ENCODE measurements around the gene PPP1R13B. TPM values are rescaled to one million over a fixed set of nuclear protein-coding genes. Genes with fewer than 3 reads are reported as not detected.

Gene PPP1R13B
- total and polyA plus RNA-seq, 4 donors: 2.3 to 44.0 (median 15.8) TPM

- Histone ChIP-seq H3K9me3 (ENCODE audit: control insufficient read depth, low read length) (no peaks in the 10 kb centered on the region), H3K27me3 (ENCODE audit: control insufficient read depth in 1 of 2, insufficient read depth in 2 of 2, low read length in 1 of 2) (no peaks in the 10 kb centered on the region), H3K4me1 (ENCODE audit: control insufficient read depth in 1 of 2, insufficient read depth in 2 of 2, low read length in 2 of 2) (no peaks in the 10 kb centered on the region), H3K4me3 (ENCODE audit: low read length in 2 of 2) (no peak overlapping the region), H3K36me3 (ENCODE audit: control insufficient read depth in 1 of 2, insufficient read depth in 2 of 2, low read length in 1 of 2) (peaks cover 3% of the 10 kb centered on the region in 2 donors), H3K27ac (ENCODE audit: low read depth in 1 of 2, low read length in 2 of 2) (peak overlapping the region; percentile 58 to 86)
- 68 to 71% methylated on average over 22 of the region's 22 CpGs for WGBS, 2 donors
- ATAC-seq (ENCODE audit: low FRiP score) (no peak), DNase-seq (peak in 1 of 2 donors; percentile 62)
- intact Hi-C loops (cut with DNase I): no loop called here
These were observed 111.4 kb downstream of the PPP1R13B start for GRCh38 chr14:103735815-103736545.

- DNase-seq (peak in 1 of 2 donors; percentile 67), ATAC-seq (ENCODE audit: low FRiP score) (no peak)
- Histone ChIP-seq H3K36me3 (ENCODE audit: control insufficient read depth in 1 of 2, insufficient read depth in 2 of 2, low read length in 1 of 2) (peaks cover 3% of the 10 kb centered on the region in 2 donors), H3K4me3 (ENCODE audit: low read length in 2 of 2) (no peak overlapping the region), H3K27ac (ENCODE audit: low read depth in 1 of 2, low read length in 2 of 2) (peak overlapping the region in 1 of 2 donors; percentile 14), H3K27me3 (ENCODE audit: control insufficient read depth in 1 of 2, insufficient read depth in 2 of 2, low read length in 1 of 2) (no peaks in the 10 kb centered on the region), H3K9me3 (ENCODE audit: control insufficient read depth, low read length) (no peaks in the 10 kb centered on the region), H3K4me1 (ENCODE audit: control insufficient read depth in 1 of 2, insufficient read depth in 2 of 2, low read length in 2 of 2) (no peaks in the 10 kb centered on the region)
- WGBS, 2 donors: 16 to 18% methylated on average over 7 of the region's 7 CpGs
- intact Hi-C loops (cut with DNase I): no loop called here
These were observed 111.9 kb downstream of the PPP1R13B start for GRCh38 chr14:103735439-103735814.

- WGBS, 2 donors: 42 to 48% methylated on average over 12 of the region's 12 CpGs
- no peaks in the 10 kb centered on the region for H3K4me1 ChIP-seq (ENCODE audit: control insufficient read depth in 1 of 2, insufficient read depth in 2 of 2, low read length in 2 of 2)
- H3K36me3 ChIP-seq (ENCODE audit: control insufficient read depth in 1 of 2, insufficient read depth in 2 of 2, low read length in 1 of 2): peaks cover 3% of the 10 kb centered on the region in 2 donors
- ATAC-seq (ENCODE audit: low FRiP score) (no peak), DNase-seq (peak in 1 of 2 donors; percentile 59)
- intact Hi-C loops (cut with DNase I): no loop called here
- no peaks in the 10 kb centered on the region for H3K27me3 ChIP-seq (ENCODE audit: control insufficient read depth in 1 of 2, insufficient read depth in 2 of 2, low read length in 1 of 2)
- H3K27ac ChIP-seq (ENCODE audit: low read depth in 1 of 2, low read length in 2 of 2): peak overlapping the region in 1 of 2 donors; percentile 14
- no peaks in the 10 kb centered on the region for H3K9me3 ChIP-seq (ENCODE audit: control insufficient read depth, low read length)
- no peak overlapping the region for H3K4me3 ChIP-seq (ENCODE audit: low read length in 2 of 2)
These were observed 112.4 kb downstream of the PPP1R13B start for GRCh38 chr14:103735022-103735421.

- ATAC-seq (ENCODE audit: low FRiP score) (no peak), DNase-seq (peak in 1 of 2 donors; percentile 74)
- H3K27me3 ChIP-seq (ENCODE audit: control insufficient read depth in 1 of 2, insufficient read depth in 2 of 2, low read length in 1 of 2): no peaks in the 10 kb centered on the region
- intact Hi-C loops (cut with DNase I): no loop called here
- peaks cover 3% of the 10 kb centered on the region in 2 donors for H3K36me3 ChIP-seq (ENCODE audit: control insufficient read depth in 1 of 2, insufficient read depth in 2 of 2, low read length in 1 of 2)
- no peak overlapping the region for H3K4me3 ChIP-seq (ENCODE audit: low read length in 2 of 2)
- H3K4me1 ChIP-seq (ENCODE audit: control insufficient read depth in 1 of 2, insufficient read depth in 2 of 2, low read length in 2 of 2): no peaks in the 10 kb centered on the region
- H3K27ac ChIP-seq (ENCODE audit: low read depth in 1 of 2, low read length in 2 of 2): no peak overlapping the region
- no peaks in the 10 kb centered on the region for H3K9me3 ChIP-seq (ENCODE audit: control insufficient read depth, low read length)
- WGBS, 2 donors: 92% methylated on average over 23 of the region's 23 CpGs
These were observed 113.1 kb downstream of the PPP1R13B start for GRCh38 chr14:103734081-103734888.

GRCh38 chr14:103733651-103734050, 113.7 kb downstream of the PPP1R13B start:
- H3K4me1 ChIP-seq (ENCODE audit: control insufficient read depth in 1 of 2, insufficient read depth in 2 of 2, low read length in 2 of 2): no peaks in the 10 kb centered on the region
- WGBS, 2 donors: 88 to 89% methylated on average over 14 of the region's 14 CpGs
- ATAC-seq (ENCODE audit: low FRiP score): no peak
- no peaks in the 10 kb centered on the region for H3K9me3 ChIP-seq (ENCODE audit: control insufficient read depth, low read length)
- H3K4me3 ChIP-seq (ENCODE audit: low read length in 2 of 2): no peak overlapping the region
- no peaks in the 10 kb centered on the region for H3K27me3 ChIP-seq (ENCODE audit: control insufficient read depth in 1 of 2, insufficient read depth in 2 of 2, low read length in 1 of 2)
- peaks cover 3 to 5% of the 10 kb centered on the region in 2 donors for H3K36me3 ChIP-seq (ENCODE audit: control insufficient read depth in 1 of 2, insufficient read depth in 2 of 2, low read length in 1 of 2)
- H3K27ac ChIP-seq (ENCODE audit: low read depth in 1 of 2, low read length in 2 of 2): no peak overlapping the region
- DNase-seq: peak in 1 of 2 donors; percentile 61
- intact Hi-C loops (cut with DNase I): no loop called here

- ATAC-seq (ENCODE audit: low FRiP score) (no peak), DNase-seq (peak in 1 of 2 donors; percentile 28)
- 81% methylated on average over 9 of the region's 9 CpGs for WGBS, 2 donors
- intact Hi-C loops (cut with DNase I): no loop called here
- H3K27ac ChIP-seq (ENCODE audit: low read depth in 1 of 2, low read length in 2 of 2): no peak overlapping the region
- H3K36me3 ChIP-seq (ENCODE audit: control insufficient read depth in 1 of 2, insufficient read depth in 2 of 2, low read length in 1 of 2): peaks cover 3 to 5% of the 10 kb centered on the region in 2 donors
- no peaks in the 10 kb centered on the region for H3K4me1 ChIP-seq (ENCODE audit: control insufficient read depth in 1 of 2, insufficient read depth in 2 of 2, low read length in 2 of 2)
- H3K4me3 ChIP-seq (ENCODE audit: low read length in 2 of 2): no peak overlapping the region
- H3K9me3 ChIP-seq (ENCODE audit: control insufficient read depth, low read length): no peaks in the 10 kb centered on the region
- H3K27me3 ChIP-seq (ENCODE audit: control insufficient read depth in 1 of 2, insufficient read depth in 2 of 2, low read length in 1 of 2): no peaks in the 10 kb centered on the region
These were observed 114.3 kb downstream of the PPP1R13B start for GRCh38 chr14:103732868-103733620.

- peaks cover 3 to 5% of the 10 kb centered on the region in 2 donors for H3K36me3 ChIP-seq (ENCODE audit: control insufficient read depth in 1 of 2, insufficient read depth in 2 of 2, low read length in 1 of 2)
These were observed 115.2 kb downstream of the PPP1R13B start for GRCh38 chr14:103731916-103732867.

GRCh38 chr14:103731481-103731880, 115.9 kb downstream of the PPP1R13B start:
- DNase-seq (no peak), ATAC-seq (ENCODE audit: low FRiP score) (no peak)
- Histone ChIP-seq H3K36me3 (ENCODE audit: control insufficient read depth in 1 of 2, insufficient read depth in 2 of 2, low read length in 1 of 2) (peaks cover 3 to 5% of the 10 kb centered on the region in 2 donors), H3K4me1 (ENCODE audit: control insufficient read depth in 1 of 2, insufficient read depth in 2 of 2, low read length in 2 of 2) (no peaks in the 10 kb centered on the region), H3K27ac (ENCODE audit: low read depth in 1 of 2, low read length in 2 of 2) (no peak overlapping the region), H3K4me3 (ENCODE audit: low read length in 2 of 2) (no peak overlapping the region), H3K27me3 (ENCODE audit: control insufficient read depth in 1 of 2, insufficient read depth in 2 of 2, low read length in 1 of 2) (no peaks in the 10 kb centered on the region), H3K9me3 (ENCODE audit: control insufficient read depth, low read length) (no peaks in the 10 kb centered on the region)
- intact Hi-C loops (cut with DNase I): no loop called here
- WGBS, 2 donors: 91 to 92% methylated on average over 15 of the region's 15 CpGs

More at GRCh38 chr14:103731916-103732867, 115.2 kb downstream of the PPP1R13B start:
- DNase-seq (no peak), ATAC-seq (ENCODE audit: low FRiP score) (no peak)
- H3K9me3 ChIP-seq (ENCODE audit: control insufficient read depth, low read length): no peaks in the 10 kb centered on the region
- no peak overlapping the region for H3K27ac ChIP-seq (ENCODE audit: low read depth in 1 of 2, low read length in 2 of 2)
- H3K4me1 ChIP-seq (ENCODE audit: control insufficient read depth in 1 of 2, insufficient read depth in 2 of 2, low read length in 2 of 2): no peaks in the 10 kb centered on the region
- no peaks in the 10 kb centered on the region for H3K27me3 ChIP-seq (ENCODE audit: control insufficient read depth in 1 of 2, insufficient read depth in 2 of 2, low read length in 1 of 2)
- 88 to 89% methylated on average over 24 of the region's 24 CpGs for WGBS, 2 donors
- no peak overlapping the region for H3K4me3 ChIP-seq (ENCODE audit: low read length in 2 of 2)
- intact Hi-C loops (cut with DNase I): no loop called here
